NOMO-1 treated with DMSO at 0.1 percent for 48 hours (cell line): ENCODE results near the gene BCS1L.

ENCODE experiments used
- DNase-seq: peaks from one replicate; lab custom pipeline; 2025; ENCODE audit not compliant: unreplicated experiment; lab: John Stamatoyannopoulos, UW

The BCS1L gene

GRCh38 chr2:218658671-218659257 is 719 bp upstream of the BCS1L start:
- peak; percentile 45 for DNase-seq

GRCh38 chr2:218659988-218660358 is 490 bp downstream of the BCS1L start:
- DNase-seq = no peak

- no peak for DNase-seq
Observed at GRCh38 chr2:218662377-218662776, 2.9 kb downstream of the BCS1L start.

- no peak for DNase-seq
Observed at GRCh38 chr2:218662827-218663226, 3.3 kb downstream of the BCS1L start.

GRCh38 chr2:218663901-218664300 is 4.4 kb downstream of the BCS1L start:
- DNase-seq = no peak

GRCh38 chr2:218664653-218665052 is 5.2 kb downstream of the BCS1L start:
- no peak for DNase-seq

- DNase-seq = no peak
Observed at GRCh38 chr2:218671097-218671653, 11.7 kb downstream of the BCS1L start.

- DNase-seq = peak; percentile 87
Observed at GRCh38 chr2:218671654-218672566, 12.4 kb downstream of the BCS1L start, which contains the start of the genes RNF25 and STK36. Gene RNF25, minus strand, starts transcription at chr2:218672002. Its CDS starts 32 bp downstream, at chr2:218671970. Gene STK36, plus strand, starts transcription at chr2:218672086. Its CDS starts 744 bp downstream, at chr2:218672830.

- DNase-seq = peak; percentile 28
Observed at GRCh38 chr2:218679119-218679518, 19.6 kb downstream of the BCS1L start.

GRCh38 chr2:218680061-218680460 is 20.6 kb downstream of the BCS1L start:
- no peak for DNase-seq

GRCh38 chr2:218687400-218688060 is 28.0 kb downstream of the BCS1L start:
- DNase-seq = peak; percentile 52

- no peak for DNase-seq
Observed at GRCh38 chr2:218691234-218691633, 31.8 kb downstream of the BCS1L start.

- DNase-seq = no peak
Observed at GRCh38 chr2:218694405-218695145, 35.1 kb downstream of the BCS1L start.

GRCh38 chr2:218698885-218699284 is 39.4 kb downstream of the BCS1L start:
- DNase-seq = no peak

GRCh38 chr2:218701806-218702205 is 42.3 kb downstream of the BCS1L start:
- DNase-seq = no peak

- DNase-seq = no peak
Observed at GRCh38 chr2:218703341-218703740, 43.9 kb downstream of the BCS1L start.

GRCh38 chr2:218708086-218708485 is 48.6 kb downstream of the BCS1L start:
- no peak for DNase-seq

GRCh38 chr2:218709908-218710307 is 50.4 kb downstream of the BCS1L start:
- no peak for DNase-seq

- no peak for DNase-seq
Observed at GRCh38 chr2:218710334-218710686, 50.8 kb downstream of the BCS1L start.

- peak; percentile 97 for DNase-seq
Observed at GRCh38 chr2:218710687-218711549, 51.4 kb downstream of the BCS1L start, which contains the start of gene TTLL4. Gene TTLL4, plus strand, starts transcription at chr2:218710835. Its CDS starts 26,842 bp downstream, at chr2:218737677.
